Skin epidermis (tissue), 12 donors: ENCODE results near the gene S100A7.
A peak's percentile ranks its signal among the peaks of the same experiment; 100 is the strongest.
"Not testable (repeated sequence)": the region's sequence is repeated elsewhere in the genome, so short reads cannot be mapped to it uniquely, and the experiment has no call there.

Experiments used
- H3K27ac ChIP-seq, 21 experiments: fragments of 200-600 bp; sonication (generic) in 11 of 21; one replicate each; pipeline ENCODE4 v1.5.0; 2020; ENCODE audit warnings: mild to moderate bottlenecking in 3 of 21, inconsistent platforms in 2 of 21, moderate library complexity in 2 of 21
- H3K4me3 ChIP-seq, 7 experiments: fragments of 200-600 bp; sonication (generic) in 2 of 7; one replicate each; pipeline ENCODE4 v1.5.0; 2020; ENCODE audit warnings: inconsistent platforms in 2 of 7, mild to moderate bottlenecking in 2 of 7, moderate library complexity in 1 of 7

S100A7 gene

GRCh38 chr1:153478692-153479618 lies 18.5 kb upstream of the S100A7 start:
- Histone ChIP-seq H3K27ac (peak overlapping the region in 7 of 21 experiments; percentile 20 to 66 (median 34)), H3K4me3 (no peak overlapping the region)

- Histone ChIP-seq H3K4me3 (no peak overlapping the region), H3K27ac (peak overlapping the region in 12 of 21 experiments; percentile 10 to 66 (median 40))
These were observed 17.7 kb upstream of the S100A7 start for GRCh38 chr1:153478047-153478691.

- H3K27ac ChIP-seq = peak overlapping the region in 1 of 21 experiments; percentile 74
- H3K4me3 ChIP-seq = no peak overlapping the region
These were observed 16.1 kb upstream of the S100A7 start for GRCh38 chr1:153476491-153477093.

- Histone ChIP-seq H3K27ac (peak overlapping the region in 4 of 21 experiments; percentile 37 to 74 (median 42)), H3K4me3 (no peak overlapping the region)
These were observed 14.8 kb upstream of the S100A7 start for GRCh38 chr1:153475282-153475681.

GRCh38 chr1:153474347-153474746 lies 13.9 kb upstream of the S100A7 start:
- H3K27ac ChIP-seq = peak overlapping the region in 4 of 21 experiments; percentile 15 to 74 (median 41)
- no peak overlapping the region for H3K4me3 ChIP-seq

- H3K4me3 ChIP-seq = no peak overlapping the region
These were observed 10.3 kb upstream of the S100A7 start for GRCh38 chr1:153470707-153471106.

GRCh38 chr1:153466908-153467307 lies 6.5 kb upstream of the S100A7 start:
- H3K27ac ChIP-seq = peak overlapping the region in 1 of 21 experiments; percentile 21
- H3K4me3 ChIP-seq = no peak overlapping the region

More at GRCh38 chr1:153470707-153471106, 10.3 kb upstream of the S100A7 start:
- H3K27ac ChIP-seq = no peak overlapping the region

- H3K27ac ChIP-seq = peak overlapping the region in 1 of 21 experiments; percentile 21
- H3K4me3 ChIP-seq = no peak overlapping the region
These were observed 5.6 kb upstream of the S100A7 start for GRCh38 chr1:153465811-153466636.

- peak overlapping the region in 3 of 21 experiments; percentile 13 to 73 (median 50) for H3K27ac ChIP-seq
- not testable (repeated sequence) for H3K4me3 ChIP-seq
These were observed 2.3 kb upstream of the S100A7 start for GRCh38 chr1:153462741-153463140.

GRCh38 chr1:153459655-153460054 lies 796 bp downstream of the S100A7 start:
- peak overlapping the region in 10 of 21 experiments; percentile 10 to 90 (median 55) for H3K27ac ChIP-seq
- H3K4me3 ChIP-seq = peak overlapping the region in 5 of 7 experiments; percentile 7 to 30 (median 16)

GRCh38 chr1:153456396-153456795 lies 4.1 kb downstream of the S100A7 start:
- Histone ChIP-seq H3K4me3 (no peak overlapping the region), H3K27ac (no peak overlapping the region)

GRCh38 chr1:153448851-153449250 lies 11.6 kb downstream of the S100A7 start:
- H3K27ac ChIP-seq, H3K4me3 ChIP-seq: not testable (repeated sequence)

- H3K27ac ChIP-seq = no peak overlapping the region
- no peak overlapping the region for H3K4me3 ChIP-seq
These were observed 12.8 kb downstream of the S100A7 start for GRCh38 chr1:153447498-153448170.

- no peak overlapping the region for H3K4me3 ChIP-seq
- no peak overlapping the region for H3K27ac ChIP-seq
These were observed 16.4 kb downstream of the S100A7 start for GRCh38 chr1:153444078-153444477.

- H3K27ac ChIP-seq = no peak overlapping the region
- H3K4me3 ChIP-seq = no peak overlapping the region
These were observed 17.0 kb downstream of the S100A7 start for GRCh38 chr1:153443486-153443885.

- no peak overlapping the region for H3K27ac ChIP-seq
- H3K4me3 ChIP-seq = no peak overlapping the region
These were observed 19.2 kb downstream of the S100A7 start for GRCh38 chr1:153441238-153441755.

- no peak overlapping the region for H3K4me3 ChIP-seq
- no peak overlapping the region for H3K27ac ChIP-seq
These were observed 21.2 kb downstream of the S100A7 start for GRCh38 chr1:153439273-153439672.

- H3K4me3 ChIP-seq = no peak overlapping the region
- H3K27ac ChIP-seq = no peak overlapping the region
These were observed 21.9 kb downstream of the S100A7 start for GRCh38 chr1:153438599-153438998.

GRCh38 chr1:153437236-153437635 lies 23.2 kb downstream of the S100A7 start:
- Histone ChIP-seq H3K4me3 (no peak overlapping the region), H3K27ac (no peak overlapping the region)
